Activated naive CD4-positive, alpha-beta T cell treated with anti-CD3 and anti-CD28 coated beads, Interleukin-2, amount 10 ng/mL, durations not matched to agents 7 days and 5 days (primary cell): ENCODE data around the gene CFAP69.

Experiments used
- CTCF ChIA-PET: fragments of 350-600 bp; sonication (Branson Sonifier 250); formaldehyde crosslinking; loops from one replicate; lab custom pipeline; 2021; ENCODE audit warnings: antibody characterized with exemption; lab: Charles Lee
- DNase-seq: peaks from one replicate; pipeline ENCODE4 v3.0.0-alpha.2; 2020
- H3K27ac Mint-ChIP-seq: one replicate; pipeline ENCODE4 v1.8.0; 2021; ENCODE audit warnings: mild to moderate bottlenecking, moderate library complexity, mixed read lengths
- H3K27me3 Mint-ChIP-seq: one replicate; pipeline ENCODE4 v1.8.0; 2021; ENCODE audit warnings: mild to moderate bottlenecking, mixed read lengths
- H3K36me3 Mint-ChIP-seq: one replicate; pipeline ENCODE4 v1.8.0; 2021; ENCODE audit warnings: mixed read lengths
- H3K4me1 Mint-ChIP-seq: one replicate; pipeline ENCODE4 v1.8.0; 2021; ENCODE audit warnings: mixed read lengths
- H3K4me3 Mint-ChIP-seq: one replicate; pipeline ENCODE4 v1.8.0; 2021; ENCODE audit warnings: mild to moderate bottlenecking, moderate library complexity, mixed read lengths
- H3K9me3 Mint-ChIP-seq: one replicate; pipeline ENCODE4 v1.8.0; 2021; ENCODE audit warnings: mixed read lengths

The CFAP69 gene

GRCh38 chr7:90244909-90245851, at the start of gene CFAP69:
Gene CFAP69, plus strand, starts transcription at chr7:90245174. Its CDS starts 251 bp downstream, at chr7:90245425.
- Mint-ChIP-seq H3K27me3 (peaks cover 34% of the 10 kb centered on the region), H3K27ac (no peak within 1 kb of the TSS), H3K36me3 (no peaks in the 10 kb centered on the region), H3K9me3 (no peaks in the 10 kb centered on the region), H3K4me1 (peaks cover 20% of the 10 kb centered on the region), H3K4me3 (peak within 1 kb of the TSS; percentile 75)
- CTCF ChIA-PET = interaction anchor here (0.6 kb wide), 1 partner anchor 48 kb away, joined by 3 read pairs; no protein-coding TSS in a partner anchor
- peak; percentile 91 for DNase-seq

GRCh38 chr7:90201500-90202195, 43.3 kb upstream of the CFAP69 start:
- Mint-ChIP-seq H3K4me3 (no peak overlapping the region), H3K27ac (no peak overlapping the region), H3K9me3 (no peaks in the 10 kb centered on the region), H3K4me1 (no peaks in the 10 kb centered on the region), H3K36me3 (no peaks in the 10 kb centered on the region), H3K27me3 (no peaks in the 10 kb centered on the region)
- CTCF ChIA-PET = no interaction called here
- DNase-seq = no peak

- no peak overlapping the region for H3K27ac Mint-ChIP-seq
- CTCF ChIA-PET = no interaction called here
- H3K4me3 Mint-ChIP-seq = no peak overlapping the region
- H3K4me1 Mint-ChIP-seq = peaks cover 8% of the 10 kb centered on the region
- no peaks in the 10 kb centered on the region for H3K36me3 Mint-ChIP-seq
- H3K9me3 Mint-ChIP-seq = no peaks in the 10 kb centered on the region
- H3K27me3 Mint-ChIP-seq = peaks cover 10% of the 10 kb centered on the region
- no peak for DNase-seq
Measured at GRCh38 chr7:90207956-90208355, 37.0 kb upstream of the CFAP69 start.

GRCh38 chr7:90209776-90210175, 35.2 kb upstream of the CFAP69 start:
- Mint-ChIP-seq H3K4me1 (peaks cover 8% of the 10 kb centered on the region), H3K36me3 (no peaks in the 10 kb centered on the region), H3K4me3 (no peak overlapping the region), H3K9me3 (no peaks in the 10 kb centered on the region), H3K27me3 (peaks cover 10% of the 10 kb centered on the region), H3K27ac (no peak overlapping the region)
- CTCF ChIA-PET = no interaction called here
- no peak for DNase-seq

- no peaks in the 10 kb centered on the region for H3K9me3 Mint-ChIP-seq
- no peaks in the 10 kb centered on the region for H3K36me3 Mint-ChIP-seq
- no peak overlapping the region for H3K4me3 Mint-ChIP-seq
- H3K4me1 Mint-ChIP-seq = peaks cover 8% of the 10 kb centered on the region
- CTCF ChIA-PET = interaction anchor here (1.1 to 1.2 kb wide), 2 partner anchors 13 to 222 kb away, joined by 3 read pairs; no protein-coding TSS in a partner anchor
- peaks cover 10% of the 10 kb centered on the region for H3K27me3 Mint-ChIP-seq
- H3K27ac Mint-ChIP-seq = no peak overlapping the region
- DNase-seq = no peak
Measured at GRCh38 chr7:90210475-90210874, 34.5 kb upstream of the CFAP69 start.

- Mint-ChIP-seq H3K9me3 (no peaks in the 10 kb centered on the region), H3K27ac (no peak overlapping the region), H3K4me1 (peaks cover 8% of the 10 kb centered on the region), H3K4me3 (no peak overlapping the region), H3K36me3 (no peaks in the 10 kb centered on the region), H3K27me3 (peaks cover 10% of the 10 kb centered on the region)
- no peak for DNase-seq
- CTCF ChIA-PET = interaction anchor here (1.1 to 1.5 kb wide), 5 partner anchors 13 to 222 kb away, joined by 3 to 7 read pairs (median 4); partner anchors contain the start of gene STEAP1
Measured at GRCh38 chr7:90210981-90211380, 34.0 kb upstream of the CFAP69 start.

- peaks cover 10% of the 10 kb centered on the region for H3K27me3 Mint-ChIP-seq
- no peaks in the 10 kb centered on the region for H3K36me3 Mint-ChIP-seq
- H3K27ac Mint-ChIP-seq = no peak within 1 kb of the TSS
- peaks cover 8% of the 10 kb centered on the region for H3K4me1 Mint-ChIP-seq
- H3K9me3 Mint-ChIP-seq = no peaks in the 10 kb centered on the region
- no peak within 1 kb of the TSS for H3K4me3 Mint-ChIP-seq
- peak; percentile 36 for DNase-seq
- CTCF ChIA-PET = interaction anchor here (0.7 to 1.5 kb wide), 7 partner anchors 12 to 221 kb away, joined by 3 to 7 read pairs (median 3); partner anchors contain the start of gene STEAP1
Measured at GRCh38 chr7:90211391-90212148, 33.4 kb upstream of the CFAP69 start, which contains the start of gene STEAP2. Gene STEAP2, plus strand, starts transcription at chr7:90211740. Its CDS starts 13,343 bp downstream, at chr7:90225083.

GRCh38 chr7:90212149-90212495, 32.9 kb upstream of the CFAP69 start:
- Mint-ChIP-seq H3K27me3 (peaks cover 7% of the 10 kb centered on the region), H3K27ac (no peak overlapping the region), H3K9me3 (no peaks in the 10 kb centered on the region), H3K4me3 (no peak overlapping the region), H3K36me3 (no peaks in the 10 kb centered on the region), H3K4me1 (peaks cover 8% of the 10 kb centered on the region)
- DNase-seq = no peak
- CTCF ChIA-PET = interaction anchor here (0.9 to 1.5 kb wide), 4 partner anchors 12 to 58 kb away, joined by 3 to 7 read pairs (median 4); partner anchors contain the start of gene STEAP1

GRCh38 chr7:90213521-90213920, 31.5 kb upstream of the CFAP69 start:
- H3K27ac Mint-ChIP-seq = no peak overlapping the region
- H3K9me3 Mint-ChIP-seq = no peaks in the 10 kb centered on the region
- H3K4me1 Mint-ChIP-seq = peaks cover 8% of the 10 kb centered on the region
- no peak for DNase-seq
- H3K27me3 Mint-ChIP-seq = no peaks in the 10 kb centered on the region
- H3K36me3 Mint-ChIP-seq = no peaks in the 10 kb centered on the region
- CTCF ChIA-PET = no interaction called here
- no peak overlapping the region for H3K4me3 Mint-ChIP-seq

- Mint-ChIP-seq H3K27ac (no peak overlapping the region), H3K27me3 (no peaks in the 10 kb centered on the region), H3K4me1 (peaks cover 4% of the 10 kb centered on the region), H3K9me3 (no peaks in the 10 kb centered on the region), H3K4me3 (no peak overlapping the region), H3K36me3 (no peaks in the 10 kb centered on the region)
- CTCF ChIA-PET = no interaction called here
- no peak for DNase-seq
Measured at GRCh38 chr7:90216080-90216674, 28.8 kb upstream of the CFAP69 start.

GRCh38 chr7:90216771-90217170, 28.2 kb upstream of the CFAP69 start:
- CTCF ChIA-PET = no interaction called here
- H3K4me3 Mint-ChIP-seq = no peak overlapping the region
- H3K36me3 Mint-ChIP-seq = no peaks in the 10 kb centered on the region
- no peaks in the 10 kb centered on the region for H3K4me1 Mint-ChIP-seq
- no peak overlapping the region for H3K27ac Mint-ChIP-seq
- H3K27me3 Mint-ChIP-seq = no peaks in the 10 kb centered on the region
- no peaks in the 10 kb centered on the region for H3K9me3 Mint-ChIP-seq
- DNase-seq = no peak

- H3K4me1 Mint-ChIP-seq = no peaks in the 10 kb centered on the region
- CTCF ChIA-PET = no interaction called here
- H3K27ac Mint-ChIP-seq = no peak overlapping the region
- H3K27me3 Mint-ChIP-seq = no peaks in the 10 kb centered on the region
- no peak overlapping the region for H3K4me3 Mint-ChIP-seq
- no peaks in the 10 kb centered on the region for H3K36me3 Mint-ChIP-seq
- no peak for DNase-seq
- no peaks in the 10 kb centered on the region for H3K9me3 Mint-ChIP-seq
Measured at GRCh38 chr7:90222390-90222789, 22.6 kb upstream of the CFAP69 start.
